PC-9 (cell line): ENCODE results near the gene SCCPDH. TPM values are rescaled to one million over a fixed set of nuclear protein-coding genes. Genes with fewer than 3 reads are reported as not detected.
"Not testable (repeated sequence)": the region's sequence is repeated elsewhere in the genome, so short reads cannot be mapped to it uniquely, and the experiment has no call there.

Source experiments
- BruUV-seq: library from RNA; stranded (reverse); fragments of 400-500 nt; replicated peaks from 2 replicates; lab custom pipeline; 2021; lab: Mats Ljungman, UMichigan
- CTCF ChIA-PET: fragments of 300-600 bp; sonication (Branson Sonifier 250); formaldehyde crosslinking; loops from one replicate; lab custom pipeline; 2022; ENCODE audit warnings: antibody characterized with exemption; lab: Charles Lee
- POLR2A ChIA-PET: fragments of 300-600 bp; sonication (Branson Sonifier 250); formaldehyde crosslinking; loops from one replicate; lab custom pipeline; 2022; ENCODE audit warnings: antibody characterized with exemption; ENCODE audit not compliant: unreplicated experiment; lab: Charles Lee
- DNase-seq, 2 experiments: peaks; one replicate each; pipeline versions ENCODE4 v3.0.0 to v3.0.0-alpha.2; 2015 to 2022; ENCODE audit warnings: mixed read lengths in 1 of 2
- H2AFZ ChIP-seq: fragments of 200-600 bp; sonication (generic); 2 replicates; pipeline ENCODE4 v1.8.1; 2017; ENCODE audit warnings: antibody characterized with exemption
- H3F3A ChIP-seq: fragments of 200-600 bp; sonication (generic); 2 replicates; pipeline ENCODE4 v1.8.1; 2017; ENCODE audit warnings: antibody characterized with exemption, mild to moderate bottlenecking, low read depth; ENCODE audit not compliant: insufficient read depth
- H3K27ac ChIP-seq: fragments of 200-600 bp; sonication (generic); 2 replicates; pipeline ENCODE4 v1.6.1; 2016; ENCODE audit warnings: mixed run types
- H3K27me3 ChIP-seq: fragments of 200-600 bp; sonication (generic); 2 replicates; pipeline ENCODE4 v1.6.1; 2016; ENCODE audit warnings: low read depth, mixed run types; ENCODE audit not compliant: insufficient read depth
- H3K36me3 ChIP-seq: fragments of 200-600 bp; sonication (generic); 2 replicates; pipeline ENCODE4 v1.6.1; 2016; ENCODE audit warnings: low read depth, mixed run types
- H3K4me1 ChIP-seq: fragments of 200-600 bp; sonication (generic); replicated peaks from 2 replicates; pipeline ENCODE4 v1.6.1; 2016; ENCODE audit warnings: mixed run types; ENCODE audit not compliant: insufficient read depth
- H3K4me2 ChIP-seq: fragments of 200-600 bp; sonication (generic); 2 replicates; pipeline ENCODE4 v1.6.1; 2017; ENCODE audit warnings: mixed run types
- H3K4me3 ChIP-seq: fragments of 200-600 bp; sonication (generic); 2 replicates; pipeline ENCODE4 v1.6.1; 2016; ENCODE audit warnings: mixed run types
- H3K79me2 ChIP-seq: fragments of 200-600 bp; sonication (generic); 2 replicates; pipeline ENCODE4 v1.6.1; 2017; ENCODE audit warnings: low read depth, mixed run types
- H3K9me2 ChIP-seq: fragments of 200-600 bp; sonication (generic); 2 replicates; pipeline ENCODE4 v1.8.1; 2017; ENCODE audit warnings: mild to moderate bottlenecking; ENCODE audit not compliant: insufficient read depth
- H3K9me3 ChIP-seq: fragments of 200-600 bp; sonication (generic); 2 replicates; pipeline ENCODE4 v1.8.1; 2016; ENCODE audit warnings: low read depth; ENCODE audit not compliant: insufficient read depth
- H4K20me1 ChIP-seq: fragments of 200-600 bp; sonication (generic); 2 replicates; pipeline ENCODE4 v1.8.1; 2017; ENCODE audit not compliant: insufficient read depth
- CTCF ChIP-seq: fragments of 200-600 bp; sonication (generic); conservative IDR thresholded peaks from 2 replicates; pipeline ENCODE4 v1.6.1; 2017; ENCODE audit warnings: mixed run types, antibody characterized with exemption, mild to moderate bottlenecking, moderate library complexity
- EZH2 ChIP-seq: fragments of 200-600 bp; sonication (generic); IDR thresholded peaks from 2 replicates; pipeline ENCODE4 v1.8.0; 2017; ENCODE audit warnings: antibody characterized with exemption, low read depth
- intact Hi-C: fragments of 100-400 bp; cut with micrococcal nuclease; formaldehyde crosslinking; loops from one replicate; pipeline ENCODE4 v1.10.0; 2022; ENCODE audit not compliant: unreplicated experiment
- total RNA-seq: library from RNA; stranded (reverse); gene quantifications from 2 replicates; pipeline ENCODE4 v1.2.3, GENCODE V29; 2021

SCCPDH gene
- total RNA-seq, 1 experiment from 2014 or later = 17.2 TPM

- Histone ChIP-seq H3F3A (no peaks in the 10 kb centered on the region), H3K9me3 (no peaks in the 10 kb centered on the region), H3K27me3 (peaks cover 23% of the 10 kb centered on the region), H3K4me1 (no peaks in the 10 kb centered on the region), H4K20me1 (no peaks in the 10 kb centered on the region), H3K79me2 (no peaks in the 10 kb centered on the region), H3K27ac (no peak overlapping the region), H3K4me3 (no peak overlapping the region), H3K36me3 (no peaks in the 10 kb centered on the region), H2AFZ (no peak overlapping the region), H3K4me2 (no peak overlapping the region), H3K9me2 (no peaks in the 10 kb centered on the region)
- CTCF ChIA-PET = no interaction called here
- no TSS peak for BruUV-seq
- TF ChIP-seq CTCF (no peak), EZH2 (no peak)
- intact Hi-C loops = no loop called here
- POLR2A ChIA-PET = no interaction called here
- no peak for DNase-seq
Observed at GRCh38 chr1:246809473-246809872, 85.3 kb downstream of the SCCPDH start.

- Histone ChIP-seq H3K4me1 (no peaks in the 10 kb centered on the region), H3K9me3 (no peaks in the 10 kb centered on the region), H3K9me2 (no peaks in the 10 kb centered on the region), H3K36me3 (no peaks in the 10 kb centered on the region), H3K4me3 (no peak overlapping the region), H3K27ac (no peak overlapping the region), H3F3A (no peaks in the 10 kb centered on the region), H4K20me1 (no peaks in the 10 kb centered on the region), H3K27me3 (peaks cover 16% of the 10 kb centered on the region), H3K79me2 (no peaks in the 10 kb centered on the region), H2AFZ (no peak overlapping the region), H3K4me2 (no peak overlapping the region)
- CTCF ChIA-PET = no interaction called here
- intact Hi-C loops = no loop called here
- POLR2A ChIA-PET = no interaction called here
- BruUV-seq = no TSS peak
- no peak for TF ChIP-seq CTCF
- TF ChIP-seq EZH2 = no peak
- DNase-seq = no peak
Observed at GRCh38 chr1:246811985-246812384, 87.8 kb downstream of the SCCPDH start.

DNA sequence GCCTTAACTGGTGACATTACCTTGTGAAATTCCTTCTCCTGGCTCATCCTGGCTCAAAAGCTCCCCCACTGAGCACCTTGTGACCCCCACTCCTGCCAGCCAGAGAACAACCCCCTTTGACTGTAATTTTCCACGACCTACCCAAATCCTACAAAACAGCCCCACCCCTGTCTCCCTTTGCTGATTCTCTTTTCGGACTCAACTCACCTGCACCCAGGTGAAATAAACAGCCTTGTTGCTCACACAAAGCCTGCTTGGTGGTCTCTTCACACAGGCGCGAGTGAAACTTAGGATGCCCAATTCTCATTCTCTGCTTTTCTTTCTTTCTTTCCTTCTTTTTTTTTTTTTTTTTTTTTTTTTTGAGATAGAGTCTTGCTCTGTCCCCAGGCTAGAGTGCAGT, 89.1 kb downstream of the SCCPDH start:
- H3K36me3 ChIP-seq, H3K27me3 ChIP-seq, DNase-seq, CTCF ChIA-PET, H3F3A ChIP-seq, H3K4me1 ChIP-seq, H3K9me2 ChIP-seq, H4K20me1 ChIP-seq, POLR2A ChIA-PET, BruUV-seq, H2AFZ ChIP-seq, H3K27ac ChIP-seq, H3K79me2 ChIP-seq, H3K4me2 ChIP-seq, intact Hi-C loops, H3K9me3 ChIP-seq, H3K4me3 ChIP-seq: not testable (repeated sequence)

DNA sequence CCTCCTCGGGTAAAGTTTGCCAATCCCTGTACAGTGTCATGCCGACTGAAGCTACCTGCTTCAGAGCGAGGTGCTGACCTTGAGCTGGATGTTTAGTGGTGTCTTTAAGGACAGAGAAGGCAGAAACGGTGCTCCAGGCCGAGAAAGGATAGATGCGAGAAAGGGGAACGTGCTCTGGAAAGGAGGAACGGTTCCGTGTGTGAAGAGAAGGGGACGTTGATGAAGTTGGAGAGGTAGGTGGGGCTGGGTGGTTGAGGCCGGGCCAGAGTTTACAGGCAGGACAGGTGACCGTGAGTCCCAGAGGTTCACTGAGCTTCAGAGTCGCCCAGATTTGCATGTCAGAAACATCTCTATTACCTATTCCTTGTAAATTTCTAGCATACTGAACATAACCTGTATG, 90.7 kb downstream of the SCCPDH start:
- H3K27me3 ChIP-seq = 0 out of 2 replicates have a peak, but pooled peaks cover 3% of the 10 kb centered on the region
- H3K4me1 ChIP-seq = no peaks in the 10 kb centered on the region
- H4K20me1 ChIP-seq = no peaks in the 10 kb centered on the region
- H3K27ac ChIP-seq = no peak overlapping the region
- H3K9me3 ChIP-seq = no peaks in the 10 kb centered on the region
- ChIA-PET CTCF (no interaction called here), POLR2A (no interaction called here)
- H3K79me2 ChIP-seq = no peaks in the 10 kb centered on the region
- TF ChIP-seq EZH2 = no peak
- no peak for TF ChIP-seq CTCF
- no peaks in the 10 kb centered on the region for H3F3A ChIP-seq
- BruUV-seq = no TSS peak
- no peak for DNase-seq
- no peak overlapping the region for H3K4me3 ChIP-seq
- no peaks in the 10 kb centered on the region for H3K36me3 ChIP-seq
- no peaks in the 10 kb centered on the region for H3K9me2 ChIP-seq
- no peak overlapping the region for H3K4me2 ChIP-seq
- intact Hi-C loops = no loop called here
- no peak overlapping the region for H2AFZ ChIP-seq
